ENCODE measurements around the gene POLR2E. TPM values are rescaled to one million over a fixed set of nuclear protein-coding genes. Genes with fewer than 3 reads are reported as not detected.

POLR2E gene
- total and polyA plus RNA-seq, 2 of the 8 experiments (the other 6 are each of a cell fraction or from before 2014, with no cell fraction given) = 281 to 381 TPM

DNA sequence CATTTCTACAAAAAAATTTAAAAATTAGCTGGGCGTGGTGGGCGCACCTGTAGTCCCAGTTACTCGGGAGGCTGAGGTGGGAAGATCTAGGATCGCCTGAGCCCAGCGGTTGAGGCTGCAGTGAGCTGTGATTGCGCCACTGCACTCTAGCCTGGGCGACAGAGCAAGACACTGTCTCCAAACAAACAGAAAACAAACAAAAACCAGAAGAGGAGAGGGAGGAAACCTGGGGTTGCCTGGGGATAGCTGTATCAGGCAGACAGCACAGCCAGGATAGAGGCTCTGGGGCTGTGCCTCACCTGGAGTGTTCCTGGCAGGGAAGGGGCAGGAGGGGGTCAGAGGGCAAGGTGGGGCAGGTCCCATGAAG, 2.6 kb upstream of the POLR2E start (continued):
- TF ChIP-seq CHD7 (IDR thresholded peaks at IDR 0.05; ENCODE audit: insufficient replicate concordance, low read length) (no peak), HDAC2 (IDR thresholded peaks at IDR 0.05; ENCODE audit: borderline replicate concordance in 1 of 2, low read depth in 2 of 2, low read length in 2 of 2) (no peak), RFX5 (IDR thresholded peaks at IDR 0.05; ENCODE audit: borderline replicate concordance, low read depth, low read length) (no peak)
